Activated naive CD8-positive, alpha-beta T cell treated with anti-CD3 and anti-CD28 coated beads for 36 hours (primary cell): ENCODE measurements around the gene CCL17. TPM values are rescaled to one million over a fixed set of nuclear protein-coding genes. Genes with fewer than 3 reads are reported as not detected.
"Not testable (repeated sequence)": the region's sequence is repeated elsewhere in the genome, so short reads cannot be mapped to it uniquely, and the experiment has no call there.

ENCODE experiments used
- DNase-seq: peaks from one replicate; pipeline ENCODE4 v3.0.0; 2021
- H3K27ac Mint-ChIP-seq: one replicate; pipeline ENCODE4 v1.8.0; 2022; ENCODE audit warnings: mild to moderate bottlenecking, moderate library complexity, mixed read lengths
- H3K27me3 Mint-ChIP-seq: one replicate; pipeline ENCODE4 v1.8.0; 2022; ENCODE audit warnings: mild to moderate bottlenecking, mixed read lengths
- H3K36me3 Mint-ChIP-seq: one replicate; pipeline ENCODE4 v1.8.0; 2021; ENCODE audit warnings: mild to moderate bottlenecking, mixed read lengths
- H3K4me1 Mint-ChIP-seq: one replicate; pipeline ENCODE4 v1.8.0; 2021; ENCODE audit warnings: mixed read lengths
- H3K4me3 Mint-ChIP-seq: one replicate; pipeline ENCODE4 v1.8.0; 2022; ENCODE audit warnings: mild to moderate bottlenecking, moderate library complexity, mixed read lengths
- H3K9me3 Mint-ChIP-seq: one replicate; pipeline ENCODE4 v1.8.0; 2022; ENCODE audit warnings: mixed read lengths
- total RNA-seq, 2 experiments: library from RNA; stranded (reverse); gene quantifications; one replicate each; pipeline ENCODE4 v1.2.3, GENCODE V29; 2021

Gene CCL17
- total RNA-seq, 2 experiments from 2014 or later = not detected

DNA sequence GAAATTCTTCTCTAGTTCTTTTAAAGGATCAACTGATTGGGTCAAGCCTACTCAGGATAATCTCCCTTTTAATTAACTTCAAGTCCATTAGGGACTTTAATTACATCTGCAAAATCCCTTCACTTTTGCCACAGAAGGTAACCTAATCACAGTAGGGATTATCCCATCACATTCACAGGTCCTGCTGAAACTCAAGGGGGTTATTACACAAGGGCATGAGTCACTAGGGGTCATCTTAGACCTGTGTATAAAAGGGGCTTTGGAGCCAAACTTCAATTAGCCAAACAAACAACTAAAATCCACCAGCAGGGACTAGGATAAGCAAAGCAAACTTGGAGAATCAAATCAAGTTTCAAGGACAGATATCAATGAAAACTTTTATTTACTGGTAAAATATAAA, 23.3 kb downstream of the CCL17 start:
- no peak for DNase-seq
- H3K4me3 Mint-ChIP-seq = no peak overlapping the region
- peaks cover 23% of the 10 kb centered on the region for H3K36me3 Mint-ChIP-seq
- H3K27me3 Mint-ChIP-seq = no peaks in the 10 kb centered on the region
- H3K4me1 Mint-ChIP-seq = peaks cover 4% of the 10 kb centered on the region
- H3K9me3 Mint-ChIP-seq = no peaks in the 10 kb centered on the region
- H3K27ac Mint-ChIP-seq = no peak overlapping the region

DNA sequence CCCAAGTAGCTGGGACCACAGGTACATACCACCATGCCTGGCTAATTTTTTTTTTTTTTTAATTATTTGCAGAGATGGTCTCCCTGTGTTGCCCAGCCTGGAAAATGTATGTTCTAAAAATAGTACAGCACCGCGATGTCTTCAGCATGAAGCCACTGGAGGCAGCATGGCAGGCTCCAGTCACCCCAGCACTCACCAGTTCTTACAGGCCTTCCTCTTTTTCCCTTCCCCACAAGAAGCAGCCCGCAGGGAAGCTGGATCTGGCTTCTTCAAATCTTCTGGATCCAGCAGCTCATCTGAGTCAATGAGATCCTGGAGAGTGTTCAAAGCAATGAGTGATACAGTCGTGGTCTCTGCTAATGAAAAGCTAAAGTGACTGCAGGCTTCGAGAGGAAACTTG, 26.4 kb downstream of the CCL17 start:
- Mint-ChIP-seq H3K9me3 (no peaks in the 10 kb centered on the region), H3K27ac (peak overlapping the region; percentile 1), H3K27me3 (no peaks in the 10 kb centered on the region), H3K36me3 (peaks cover 45% of the 10 kb centered on the region), H3K4me1 (peaks cover 27% of the 10 kb centered on the region), H3K4me3 (no peak overlapping the region)
- DNase-seq = no peak

DNA sequence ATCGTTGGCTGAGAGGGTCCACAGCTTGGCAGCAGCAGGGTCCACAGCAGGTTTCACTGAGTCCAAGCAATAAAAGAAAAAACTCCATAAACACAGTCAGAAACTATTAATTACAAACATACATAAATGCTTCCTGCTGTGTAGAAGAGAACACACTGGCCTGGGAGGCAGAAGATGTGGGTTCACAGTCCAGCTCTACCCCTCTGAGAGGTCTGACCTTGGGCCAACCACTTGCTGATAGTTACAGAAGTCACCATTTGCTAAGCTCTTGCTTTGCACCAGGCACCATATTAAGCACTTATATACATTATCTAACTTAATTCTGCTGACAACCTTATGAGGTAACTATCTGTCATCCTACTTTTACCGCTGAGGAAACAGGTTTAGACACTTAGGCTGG, 27.9 kb downstream of the CCL17 start:
- peak overlapping the region; percentile 75 for H3K27ac Mint-ChIP-seq
- DNase-seq = no peak
- peaks cover 50% of the 10 kb centered on the region for H3K36me3 Mint-ChIP-seq
- H3K4me3 Mint-ChIP-seq = no peak overlapping the region
- no peaks in the 10 kb centered on the region for H3K27me3 Mint-ChIP-seq
- peaks cover 27% of the 10 kb centered on the region for H3K4me1 Mint-ChIP-seq
- no peaks in the 10 kb centered on the region for H3K9me3 Mint-ChIP-seq

DNA sequence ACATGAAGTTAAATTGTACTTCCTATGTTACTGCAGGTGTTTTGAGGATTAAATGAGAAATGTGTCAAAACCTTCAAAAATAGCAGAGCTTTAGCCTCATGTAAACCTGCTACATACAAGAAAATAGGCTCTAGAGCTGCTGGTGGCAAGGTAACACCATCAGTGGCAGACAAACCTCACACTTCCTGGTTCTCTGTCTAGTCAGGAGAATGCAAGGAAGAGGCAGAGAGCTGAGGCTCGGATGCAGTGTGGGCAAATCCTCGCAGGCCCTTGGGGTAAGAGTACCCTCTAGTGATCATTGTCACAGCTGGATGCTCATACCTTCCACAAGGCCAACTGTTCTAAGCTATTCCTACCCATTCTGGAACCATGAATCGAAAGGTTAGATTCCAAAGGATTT, 28.4 kb downstream of the CCL17 start:
- H3K9me3 Mint-ChIP-seq = no peaks in the 10 kb centered on the region
- peak overlapping the region; percentile 75 for H3K27ac Mint-ChIP-seq
- no peak overlapping the region for H3K4me3 Mint-ChIP-seq

DNA sequence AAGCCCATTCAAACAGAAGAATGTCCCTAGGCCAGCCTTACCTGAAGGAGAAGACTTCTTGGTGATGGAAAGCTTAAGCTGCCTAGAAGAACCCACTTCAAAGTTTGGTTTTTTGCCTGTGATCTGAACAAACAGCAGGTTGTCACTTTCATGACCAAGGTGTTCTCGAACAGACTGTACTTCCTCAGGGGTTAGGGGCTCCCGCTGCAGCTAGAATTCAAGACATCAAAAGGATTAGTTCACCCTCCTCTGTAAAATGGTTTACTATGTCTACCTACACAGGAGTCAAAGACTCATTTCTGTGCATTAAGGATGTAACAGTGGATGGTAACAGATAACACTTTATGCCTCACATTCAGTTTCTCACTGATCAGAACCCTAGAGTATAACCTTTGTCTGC, 29.4 kb downstream of the CCL17 start:
- H3K36me3 Mint-ChIP-seq = peaks cover 49% of the 10 kb centered on the region
- peak overlapping the region; percentile 54 for H3K27ac Mint-ChIP-seq
- H3K4me1 Mint-ChIP-seq = peaks cover 27% of the 10 kb centered on the region

More for the DNA sequence above, 28.4 kb downstream of the CCL17 start:
- H3K36me3 Mint-ChIP-seq = peaks cover 51% of the 10 kb centered on the region
- no peak for DNase-seq
- no peaks in the 10 kb centered on the region for H3K27me3 Mint-ChIP-seq
- peaks cover 27% of the 10 kb centered on the region for H3K4me1 Mint-ChIP-seq

DNA sequence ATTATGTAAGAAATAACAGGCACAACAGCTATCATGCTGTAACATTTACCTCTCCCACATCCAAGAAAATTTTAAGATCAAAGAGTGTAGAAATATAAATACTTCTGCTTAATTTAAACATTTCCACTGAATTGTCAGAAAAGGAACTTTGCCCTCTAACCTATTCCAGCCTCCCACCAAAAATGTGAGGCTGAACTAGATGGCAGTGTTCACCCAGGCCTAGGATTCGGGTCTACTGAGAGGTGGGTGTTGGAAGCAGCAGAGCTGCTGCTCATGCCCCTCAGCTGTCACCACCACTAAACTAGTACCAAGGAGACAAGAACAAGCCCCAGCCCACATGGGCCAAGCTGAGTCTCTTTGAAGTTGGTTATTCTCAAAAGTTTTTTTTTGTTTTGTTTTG, 31.3 kb downstream of the CCL17 start:
- Mint-ChIP-seq H3K36me3 (peaks cover 57% of the 10 kb centered on the region), H3K9me3 (peaks cover 7% of the 10 kb centered on the region), H3K27me3 (no peaks in the 10 kb centered on the region), H3K4me1 (peaks cover 27% of the 10 kb centered on the region), H3K4me3 (no peak overlapping the region), H3K27ac (no peak overlapping the region)
- DNase-seq = no peak

More for the DNA sequence above, 29.4 kb downstream of the CCL17 start:
- Mint-ChIP-seq H3K27me3 (no peaks in the 10 kb centered on the region), H3K9me3 (no peaks in the 10 kb centered on the region), H3K4me3 (no peak overlapping the region)
- no peak for DNase-seq

DNA sequence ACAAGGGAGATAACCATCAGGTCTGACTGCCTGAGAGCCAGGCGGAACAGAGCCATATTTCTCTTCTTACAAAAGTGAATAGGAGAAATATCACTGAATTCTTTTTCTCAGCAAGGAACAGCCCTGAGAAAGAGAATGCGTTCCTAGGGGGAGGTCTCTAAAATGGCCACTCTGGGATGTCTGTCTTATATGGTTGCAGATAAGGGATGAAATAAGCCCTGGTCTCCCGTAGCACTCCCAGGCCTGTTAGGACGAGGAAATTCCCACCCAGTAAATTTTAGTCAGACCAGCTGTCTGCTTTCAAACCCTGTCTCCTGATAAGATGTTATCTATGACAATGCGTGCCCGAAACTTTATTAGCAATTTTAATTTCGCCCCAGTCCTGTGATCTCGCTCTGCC, 35.4 kb downstream of the CCL17 start:
- not testable (repeated sequence) for H3K27ac Mint-ChIP-seq, H3K4me3 Mint-ChIP-seq, DNase-seq, H3K27me3 Mint-ChIP-seq, H3K9me3 Mint-ChIP-seq
- Mint-ChIP-seq H3K36me3 (peaks cover 53% of the 10 kb centered on the region), H3K4me1 (peaks cover 15% of the 10 kb centered on the region)

DNA sequence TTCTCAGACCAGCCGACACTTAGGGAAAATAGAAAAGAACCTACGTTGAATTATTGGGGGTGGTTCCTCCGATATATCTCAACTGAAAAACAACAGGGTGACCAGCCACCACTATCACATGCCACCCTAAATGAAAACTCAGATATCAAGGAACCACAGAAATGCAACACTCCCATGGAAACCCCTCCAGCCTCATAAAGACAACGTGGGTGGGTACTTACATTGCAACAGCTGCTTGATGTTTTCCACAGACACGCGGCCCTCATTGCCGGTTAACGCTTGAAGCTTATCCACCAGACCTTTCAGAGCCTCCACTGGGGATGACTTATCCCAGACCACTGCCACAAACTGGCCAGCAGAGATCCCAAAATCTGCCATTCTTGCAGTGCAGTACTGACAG, 36.0 kb downstream of the CCL17 start:
- not testable (repeated sequence) for H3K4me3 Mint-ChIP-seq, H3K27me3 Mint-ChIP-seq, H3K9me3 Mint-ChIP-seq, H3K27ac Mint-ChIP-seq, DNase-seq
- Mint-ChIP-seq H3K4me1 (peaks cover 17% of the 10 kb centered on the region), H3K36me3 (peaks cover 49% of the 10 kb centered on the region)

DNA sequence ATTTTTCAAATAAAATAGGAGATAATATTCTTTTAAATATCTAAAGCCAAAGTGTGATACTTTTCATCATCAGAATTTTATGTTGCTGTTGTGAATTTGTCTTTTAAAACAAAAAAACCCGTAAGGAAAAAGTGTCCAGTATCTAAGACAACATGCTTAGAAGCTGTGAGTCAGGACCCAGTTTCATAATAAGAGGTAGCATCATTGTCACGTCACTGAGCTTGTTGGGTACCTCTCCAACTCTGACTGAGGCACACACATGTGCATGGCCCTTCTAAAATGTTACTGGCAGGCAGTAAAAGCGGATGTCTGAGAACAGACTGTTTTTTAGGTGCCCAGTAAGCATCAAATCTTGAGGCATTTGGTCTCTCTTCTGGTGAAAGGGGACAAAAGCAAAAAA, 40.1 kb downstream of the CCL17 start:
- no peak for DNase-seq
- H3K4me3 Mint-ChIP-seq = no peak overlapping the region
- H3K27me3 Mint-ChIP-seq = no peaks in the 10 kb centered on the region
- H3K4me1 Mint-ChIP-seq = peaks cover 34% of the 10 kb centered on the region
- H3K9me3 Mint-ChIP-seq = peaks cover 7% of the 10 kb centered on the region
- H3K27ac Mint-ChIP-seq = no peak overlapping the region
- H3K36me3 Mint-ChIP-seq = peaks cover 36% of the 10 kb centered on the region

DNA sequence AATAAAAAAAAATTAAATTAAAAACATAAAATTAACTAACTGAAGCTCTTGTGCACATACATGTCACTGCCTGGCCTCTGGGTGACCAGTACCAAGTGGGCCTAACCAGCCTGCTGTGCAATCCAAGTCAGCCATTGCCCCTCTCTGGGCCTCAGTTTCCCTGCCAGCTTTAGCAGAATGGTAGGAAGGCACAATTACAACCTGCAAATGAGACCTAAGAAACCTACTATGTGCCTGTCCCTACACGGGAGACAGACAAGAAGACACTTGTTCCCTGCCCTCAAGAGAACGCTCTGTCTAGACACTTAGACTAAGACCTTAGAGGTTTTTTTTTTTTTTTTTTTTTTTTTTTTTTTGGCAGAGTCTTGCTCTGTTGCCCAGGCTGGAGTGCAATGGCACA, 40.9 kb downstream of the CCL17 start:
- Mint-ChIP-seq H3K4me3 (no peak overlapping the region), H3K27me3 (no peaks in the 10 kb centered on the region), H3K36me3 (peaks cover 28% of the 10 kb centered on the region), H3K9me3 (peaks cover 2% of the 10 kb centered on the region), H3K27ac (no peak overlapping the region), H3K4me1 (peaks cover 34% of the 10 kb centered on the region)
- no peak for DNase-seq

DNA sequence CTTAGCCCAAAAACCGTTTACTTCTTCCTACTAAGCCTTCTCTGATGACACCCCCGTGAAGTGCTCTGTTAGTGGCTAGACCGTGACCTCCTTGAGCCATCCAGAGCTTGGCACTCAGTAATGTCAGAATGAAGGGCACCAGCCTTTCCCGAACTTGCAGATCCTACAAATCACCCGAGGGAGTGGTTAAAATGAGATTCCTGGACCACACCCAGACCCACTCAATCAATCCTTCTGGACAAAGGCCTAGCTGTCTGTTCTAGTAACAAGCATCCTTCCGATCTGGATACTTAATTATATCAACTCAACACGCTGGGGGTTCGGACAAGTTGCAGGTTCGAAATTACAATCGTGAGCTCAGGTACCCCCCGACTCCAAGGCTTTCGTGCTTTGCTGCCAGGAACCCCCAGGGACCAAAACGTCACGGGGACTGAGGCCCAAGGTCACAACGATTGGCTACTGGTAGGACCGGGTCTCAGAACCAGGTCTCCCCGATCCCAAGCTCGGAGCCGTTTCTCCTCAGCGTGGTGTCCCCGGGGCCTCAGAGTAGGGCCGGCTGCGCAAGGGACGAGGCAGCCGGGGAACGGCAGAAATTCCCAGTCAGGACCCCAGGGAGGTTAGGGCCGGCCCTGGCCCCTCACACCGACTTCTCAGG, 42.1 kb downstream of the CCL17 start:
- DNase-seq = peak; percentile 24
- H3K27me3 Mint-ChIP-seq = no peaks in the 10 kb centered on the region
- H3K4me3 Mint-ChIP-seq = peak overlapping the region; percentile 93
- peaks cover 33% of the 10 kb centered on the region for H3K4me1 Mint-ChIP-seq
- H3K36me3 Mint-ChIP-seq = peaks cover 23% of the 10 kb centered on the region
- peak overlapping the region; percentile 91 for H3K27ac Mint-ChIP-seq
- H3K9me3 Mint-ChIP-seq = no peaks in the 10 kb centered on the region

DNA sequence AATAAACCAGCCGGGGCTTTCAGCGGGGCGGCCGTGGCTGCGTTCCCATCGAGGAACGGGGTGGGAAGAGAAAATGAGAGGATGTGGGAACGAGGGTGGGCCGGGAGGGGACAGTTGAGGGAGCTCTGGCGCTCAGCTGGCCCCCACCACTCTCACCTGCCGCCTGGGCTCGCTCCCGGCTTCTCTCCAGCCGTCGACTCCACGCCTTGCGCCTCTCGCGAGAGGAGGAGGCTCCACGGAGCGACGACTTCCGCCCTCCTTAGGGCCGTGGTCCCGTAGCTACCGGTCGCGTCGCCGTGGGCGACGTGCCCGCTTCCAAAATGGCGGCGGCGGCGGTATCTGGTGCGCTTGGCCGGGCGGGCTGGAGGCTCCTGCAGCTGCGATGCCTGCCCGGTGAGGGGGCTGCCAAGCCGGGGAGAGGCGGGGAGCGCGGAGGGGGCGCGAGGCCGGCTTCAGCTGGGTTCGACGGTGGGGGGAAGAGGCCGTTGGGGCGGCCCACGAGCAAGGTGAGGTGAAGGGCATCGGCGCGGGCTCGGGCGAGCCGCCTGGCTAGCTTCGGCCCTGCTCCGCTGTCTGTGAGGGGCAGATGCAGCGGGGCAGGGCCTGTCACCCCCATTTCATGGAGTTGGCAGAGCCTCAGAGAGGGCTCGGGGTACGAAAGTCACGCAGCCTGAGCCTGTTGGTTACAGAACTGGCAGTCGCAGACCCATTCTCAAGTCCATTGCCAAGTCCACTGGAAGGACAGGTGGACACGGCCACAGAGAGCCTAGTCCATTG, 42.8 kb downstream of the CCL17 start, which contains the start of the genes CIAPIN1 and COQ9:
CIAPIN1 (minus strand) TSS at position 200 of the 777 bp plus-strand sequence. CDS start 6,457 bp downstream, outside the sequence.
COQ9 (plus strand) TSS at position 294 of the 777 bp plus-strand sequence; CDS start at position 321, 27 bp downstream.
- H3K4me1 Mint-ChIP-seq = peaks cover 32% of the 10 kb centered on the region
- H3K9me3 Mint-ChIP-seq = no peaks in the 10 kb centered on the region
- no peaks in the 10 kb centered on the region for H3K27me3 Mint-ChIP-seq
- DNase-seq = peak; percentile 93
- H3K27ac Mint-ChIP-seq = peak within 1 kb of the TSS; percentile 91
- H3K4me3 Mint-ChIP-seq = peak within 1 kb of the TSS; percentile 93
- H3K36me3 Mint-ChIP-seq = peaks cover 20% of the 10 kb centered on the region

DNA sequence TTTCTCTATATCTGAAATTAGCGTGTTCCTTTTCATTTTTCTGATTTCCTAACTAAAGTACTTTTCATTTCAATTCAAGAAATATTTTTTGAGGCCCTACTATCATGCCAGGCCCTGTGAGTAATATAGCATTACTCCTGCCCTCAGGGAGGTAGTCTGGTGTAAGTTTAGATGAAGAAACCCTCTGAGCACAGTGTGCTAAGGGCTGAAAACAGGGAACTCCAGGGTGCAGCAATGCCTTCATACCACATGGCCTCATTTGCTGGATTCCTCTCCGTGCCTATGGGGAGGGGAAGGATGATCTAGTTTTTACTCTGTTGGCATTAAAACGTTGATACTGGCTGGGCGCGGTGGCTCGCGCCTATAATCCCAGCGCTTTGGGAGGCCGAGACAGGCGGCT, 47.5 kb downstream of the CCL17 start:
- no peak for DNase-seq
- peaks cover 12% of the 10 kb centered on the region for H3K4me1 Mint-ChIP-seq
- no peaks in the 10 kb centered on the region for H3K9me3 Mint-ChIP-seq
- no peak overlapping the region for H3K4me3 Mint-ChIP-seq
- H3K27ac Mint-ChIP-seq = no peak overlapping the region
- H3K27me3 Mint-ChIP-seq = no peaks in the 10 kb centered on the region
- peaks cover 18% of the 10 kb centered on the region for H3K36me3 Mint-ChIP-seq

DNA sequence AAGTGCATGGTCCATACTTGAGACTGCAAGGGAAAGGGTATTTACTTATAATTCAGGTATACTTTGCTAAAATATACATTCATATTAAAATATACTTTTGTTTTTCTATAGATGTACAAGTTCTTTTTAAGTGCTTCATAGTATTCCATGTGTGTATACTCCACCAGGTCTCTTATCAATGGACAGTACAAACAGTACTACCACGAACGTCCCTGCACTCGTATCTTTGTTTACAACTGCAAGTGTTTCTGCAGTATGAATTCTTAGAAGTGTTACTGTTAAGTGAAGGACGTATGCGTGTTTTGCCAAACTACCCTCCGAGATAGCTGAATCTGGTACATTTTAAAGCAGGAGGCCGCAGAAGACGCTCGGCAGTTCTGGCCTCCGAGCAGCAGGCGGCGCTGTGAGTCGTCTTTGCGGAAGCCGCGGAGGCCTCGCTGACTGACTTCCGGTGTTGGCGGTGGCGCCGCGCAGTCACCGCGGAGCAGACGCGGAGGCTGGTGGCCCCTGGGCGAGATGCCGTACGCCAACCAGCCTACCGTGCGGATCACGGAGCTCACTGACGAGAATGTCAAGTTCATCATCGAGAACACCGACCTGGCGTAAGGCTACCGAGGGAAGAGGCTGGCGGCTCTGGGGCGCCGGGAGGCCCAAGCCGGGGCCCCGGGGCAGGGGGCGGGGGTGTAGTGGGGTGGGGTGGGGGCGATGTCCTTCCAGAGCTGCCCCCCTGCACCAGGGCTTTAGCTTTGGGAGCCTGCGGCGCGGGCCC, 57.8 kb downstream of the CCL17 start, which contains the start of gene POLR2C:
POLR2C (plus strand) TSS at position 471 of the 769 bp plus-strand sequence; CDS start at position 517, 46 bp downstream.
- Mint-ChIP-seq H3K36me3 (peaks cover 17% of the 10 kb centered on the region), H3K4me1 (peaks cover 21% of the 10 kb centered on the region), H3K27me3 (no peaks in the 10 kb centered on the region)

DNA sequence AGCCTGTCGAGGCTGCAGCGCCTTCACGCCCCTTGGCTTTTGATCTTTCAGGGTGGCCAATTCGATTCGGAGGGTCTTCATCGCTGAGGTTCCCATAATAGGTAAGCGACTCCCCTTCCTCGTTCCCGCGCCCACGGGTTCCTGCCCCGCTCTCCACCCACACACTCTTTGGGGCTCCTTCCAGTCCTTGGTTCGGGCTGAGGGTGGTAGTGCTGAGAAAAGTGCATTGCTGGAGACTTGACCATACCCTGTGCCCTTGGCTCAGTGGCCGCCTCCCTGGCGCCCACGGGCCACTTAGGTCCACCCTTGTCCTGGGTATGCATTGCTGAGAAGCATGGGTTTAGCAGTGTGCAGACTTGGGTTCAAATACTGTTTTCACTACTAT, 58.4 kb downstream of the CCL17 start:
- H3K4me3 Mint-ChIP-seq = peak overlapping the region; percentile 100
- H3K27me3 Mint-ChIP-seq = no peaks in the 10 kb centered on the region
- peak overlapping the region; percentile 99 for H3K27ac Mint-ChIP-seq
- peaks cover 21% of the 10 kb centered on the region for H3K4me1 Mint-ChIP-seq
- no peak for DNase-seq
- no peaks in the 10 kb centered on the region for H3K9me3 Mint-ChIP-seq
- peaks cover 20% of the 10 kb centered on the region for H3K36me3 Mint-ChIP-seq

More for the DNA sequence above, 57.8 kb downstream of the CCL17 start, which contains the start of gene POLR2C:
- Mint-ChIP-seq H3K9me3 (no peaks in the 10 kb centered on the region), H3K27ac (peak within 1 kb of the TSS; percentile 99), H3K4me3 (peak within 1 kb of the TSS; percentile 100)
- DNase-seq = peak; percentile 93
